GM23248 (cell line): ENCODE data around the gene ACP2.

ENCODE experiments used
- EZH2 ChIP-seq: fragments of 200-600 bp; sonication (generic); IDR thresholded peaks from 2 replicates; pipeline ENCODE4 v1.6.1; 2018; ENCODE audit warnings: antibody characterized with exemption, mild to moderate bottlenecking; ENCODE audit not compliant: insufficient read depth, poor library complexity, severe bottlenecking
- EZH2phosphoT487 ChIP-seq: fragments of 200-600 bp; sonication (generic); IDR thresholded peaks from 2 replicates; pipeline ENCODE4 v1.6.1; 2018; ENCODE audit warnings: antibody characterized with exemption, moderate library complexity, mild to moderate bottlenecking, low read depth; ENCODE audit not compliant: insufficient read depth

GRCh38 chr11:47245611-47246357 is 2.8 kb downstream of the ACP2 start:
- TF ChIP-seq EZH2phosphoT487 (no peak), EZH2 (no peak)
